NCI-H526 (cell line): ENCODE results near the gene TSPY8.
"Not testable (repeated sequence)": the region's sequence is repeated elsewhere in the genome, so short reads cannot be mapped to it uniquely, and the experiment has no call there.

Experiments
- DNase-seq, 2 experiments: peaks; one replicate each; lab custom pipeline; 2025; lab: John Stamatoyannopoulos, UW

The TSPY8 gene

GRCh38 chrY:9357497-9357896, at the start of gene TSPY8:
TSPY8 (plus strand) TSS chrY:9357797; CDS start chrY:9357843, 46 bp downstream.
- DNase-seq: not testable (repeated sequence)

- no peak for DNase-seq
Measured at GRCh38 chrY:9320996-9321395, 36.6 kb upstream of the TSPY8 start.

DNA sequence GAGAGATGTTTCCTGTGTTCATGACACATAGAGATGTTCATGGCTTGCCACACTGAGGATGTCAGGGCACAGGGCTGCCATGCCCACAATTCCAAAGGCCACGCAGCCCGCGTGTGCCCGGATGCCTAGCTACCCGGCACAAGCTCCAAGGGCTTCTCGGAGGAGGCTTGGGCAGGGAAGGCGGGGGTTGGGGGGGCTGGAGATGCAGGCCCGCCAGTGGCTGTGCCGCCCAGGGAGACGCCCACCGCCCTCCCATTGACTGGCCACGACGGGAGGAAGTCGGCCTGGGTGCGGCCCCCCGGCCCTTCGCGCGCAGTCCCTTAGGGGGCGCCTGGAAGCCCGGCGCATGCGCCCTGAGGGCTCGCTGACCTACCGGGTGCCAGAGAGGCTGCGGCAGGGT, 20.4 kb upstream of the TSPY8 start, which contains the start of gene TSPY4:
TSPY4 (plus strand) TSS at position 301 of the 400 bp plus-strand sequence; CDS start at position 347, 46 bp downstream.
- not testable (repeated sequence) for DNase-seq

DNA sequence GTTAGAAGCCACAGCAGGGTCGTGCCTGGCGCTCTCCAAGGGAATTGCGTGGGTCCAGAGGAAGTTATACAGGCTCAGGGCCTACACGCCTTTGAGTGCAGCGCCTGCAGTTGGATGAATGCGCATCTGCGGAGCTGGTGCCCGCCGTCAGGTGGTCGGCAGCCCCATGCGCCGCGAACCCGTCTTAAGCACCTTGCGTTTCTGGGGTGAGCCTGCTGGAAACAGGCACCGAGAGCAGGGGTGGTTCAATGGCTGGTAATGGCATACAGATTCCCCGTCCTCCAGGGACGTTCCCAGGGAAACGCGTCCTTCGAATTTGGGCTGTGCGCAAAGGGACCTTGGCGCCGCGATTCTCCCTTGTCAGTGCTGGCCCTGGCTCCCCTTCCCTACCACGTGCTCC, 38.9 kb downstream of the TSPY8 start:
- not testable (repeated sequence) for DNase-seq

GRCh38 chrY:9398121-9398520, 40.5 kb downstream of the TSPY8 start, which contains the start of gene TSPY3:
TSPY3 (plus strand) TSS chrY:9398421; CDS start chrY:9398467, 46 bp downstream.
- not testable (repeated sequence) for DNase-seq
